ENCODE measurements around the gene FAM193B. TPM values are rescaled to one million over a fixed set of nuclear protein-coding genes. Genes with fewer than 3 reads are reported as not detected.

Gene FAM193B
- polyA plus RNA-seq, 1 donor = 49.7 TPM

- no peak for DNase-seq (ENCODE audit: low read depth)
These were observed 38.8 kb downstream of the FAM193B start for GRCh38 chr5:177515580-177515979.

GRCh38 chr5:177514541-177514940, 39.8 kb downstream of the FAM193B start:
- no peak for DNase-seq (ENCODE audit: low read depth)

GRCh38 chr5:177513500-177513899, 40.9 kb downstream of the FAM193B start:
- no peak for DNase-seq (ENCODE audit: low read depth)

GRCh38 chr5:177512736-177513380, 41.5 kb downstream of the FAM193B start:
- no peak for DNase-seq (ENCODE audit: low read depth)

GRCh38 chr5:177511796-177512675, 42.3 kb downstream of the FAM193B start:
- no peak for DNase-seq (ENCODE audit: low read depth)

- DNase-seq (ENCODE audit: low read depth) = no peak
These were observed 43.2 kb downstream of the FAM193B start for GRCh38 chr5:177511181-177511580.

GRCh38 chr5:177510567-177511053, 43.8 kb downstream of the FAM193B start:
- DNase-seq (ENCODE audit: low read depth) = no peak

GRCh38 chr5:177509991-177510566, 44.3 kb downstream of the FAM193B start:
- DNase-seq (ENCODE audit: low read depth) = no peak

- DNase-seq (ENCODE audit: low read depth) = no peak
These were observed 44.9 kb downstream of the FAM193B start, which contains the start of gene DOK3 for GRCh38 chr5:177509381-177509951. Gene DOK3 (minus strand): TSS chr5:177509826. CDS start chr5:177509540, 286 bp downstream.

GRCh38 chr5:177508837-177509236, 45.5 kb downstream of the FAM193B start:
- DNase-seq (ENCODE audit: low read depth) = no peak

GRCh38 chr5:177508221-177508611, 46.1 kb downstream of the FAM193B start:
- DNase-seq (ENCODE audit: low read depth) = no peak

GRCh38 chr5:177507596-177508220, 46.7 kb downstream of the FAM193B start:
- no peak for DNase-seq (ENCODE audit: low read depth)

- DNase-seq (ENCODE audit: low read depth) = no peak
These were observed 47.2 kb downstream of the FAM193B start for GRCh38 chr5:177507165-177507564.

GRCh38 chr5:177505075-177505474, 49.3 kb downstream of the FAM193B start:
- DNase-seq (ENCODE audit: low read depth) = no peak

GRCh38 chr5:177504086-177505056, 50.0 kb downstream of the FAM193B start:
- no peak for DNase-seq (ENCODE audit: low read depth)

- no peak for DNase-seq (ENCODE audit: low read depth)
These were observed 50.8 kb downstream of the FAM193B start for GRCh38 chr5:177503351-177504085.

- no peak for DNase-seq (ENCODE audit: low read depth)
These were observed 51.5 kb downstream of the FAM193B start for GRCh38 chr5:177502886-177503285.

- no peak for DNase-seq (ENCODE audit: low read depth)
These were observed 52.3 kb downstream of the FAM193B start for GRCh38 chr5:177501874-177502678.
